AG09319 (cell line): ENCODE data around the gene MYL5.
"Not testable (repeated sequence)": the region's sequence is repeated elsewhere in the genome, so short reads cannot be mapped to it uniquely, and the experiment has no call there.

Experiments
- DNase-seq: peaks from one replicate; pipeline ENCODE4 v3.0.0-alpha.2; 2010; ENCODE audit warnings: low read depth; ENCODE audit errors: extremely low read depth
- TF ChIP-seq, protein P1 (sequence below): IDR thresholded peaks from 2 replicates; pipeline ENCODE4 v1.5.1; 2011; ENCODE audit warnings: low read depth, mild to moderate bottlenecking, inconsistent platforms, low read length, moderate library complexity

MYL5 gene

DNA sequence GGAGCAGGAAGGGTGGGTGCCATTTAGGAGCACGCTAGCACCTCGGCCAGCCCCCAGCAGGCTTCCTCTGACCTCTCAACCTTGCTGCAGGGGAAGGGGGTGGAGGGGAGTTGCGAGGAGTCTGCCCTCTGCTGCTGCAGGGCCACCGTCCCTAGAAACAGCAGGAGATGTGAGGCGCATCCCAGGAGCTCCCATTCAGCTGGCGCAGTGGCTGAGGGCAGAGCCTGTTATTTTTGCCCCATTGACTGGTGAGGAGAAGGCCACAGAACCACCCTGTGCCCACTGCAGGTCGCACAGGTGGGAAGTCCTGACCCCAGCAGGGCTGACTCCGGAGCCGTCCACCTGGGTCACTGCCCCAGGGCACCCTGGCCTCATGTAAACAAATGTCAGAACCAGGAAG lies 40.9 kb upstream of the MYL5 start:
- TF ChIP-seq, protein P1, sequence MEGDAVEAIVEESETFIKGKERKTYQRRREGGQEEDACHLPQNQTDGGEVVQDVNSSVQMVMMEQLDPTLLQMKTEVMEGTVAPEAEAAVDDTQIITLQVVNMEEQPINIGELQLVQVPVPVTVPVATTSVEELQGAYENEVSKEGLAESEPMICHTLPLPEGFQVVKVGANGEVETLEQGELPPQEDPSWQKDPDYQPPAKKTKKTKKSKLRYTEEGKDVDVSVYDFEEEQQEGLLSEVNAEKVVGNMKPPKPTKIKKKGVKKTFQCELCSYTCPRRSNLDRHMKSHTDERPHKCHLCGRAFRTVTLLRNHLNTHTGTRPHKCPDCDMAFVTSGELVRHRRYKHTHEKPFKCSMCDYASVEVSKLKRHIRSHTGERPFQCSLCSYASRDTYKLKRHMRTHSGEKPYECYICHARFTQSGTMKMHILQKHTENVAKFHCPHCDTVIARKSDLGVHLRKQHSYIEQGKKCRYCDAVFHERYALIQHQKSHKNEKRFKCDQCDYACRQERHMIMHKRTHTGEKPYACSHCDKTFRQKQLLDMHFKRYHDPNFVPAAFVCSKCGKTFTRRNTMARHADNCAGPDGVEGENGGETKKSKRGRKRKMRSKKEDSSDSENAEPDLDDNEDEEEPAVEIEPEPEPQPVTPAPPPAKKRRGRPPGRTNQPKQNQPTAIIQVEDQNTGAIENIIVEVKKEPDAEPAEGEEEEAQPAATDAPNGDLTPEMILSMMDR: no peak
- no peak for DNase-seq

DNA sequence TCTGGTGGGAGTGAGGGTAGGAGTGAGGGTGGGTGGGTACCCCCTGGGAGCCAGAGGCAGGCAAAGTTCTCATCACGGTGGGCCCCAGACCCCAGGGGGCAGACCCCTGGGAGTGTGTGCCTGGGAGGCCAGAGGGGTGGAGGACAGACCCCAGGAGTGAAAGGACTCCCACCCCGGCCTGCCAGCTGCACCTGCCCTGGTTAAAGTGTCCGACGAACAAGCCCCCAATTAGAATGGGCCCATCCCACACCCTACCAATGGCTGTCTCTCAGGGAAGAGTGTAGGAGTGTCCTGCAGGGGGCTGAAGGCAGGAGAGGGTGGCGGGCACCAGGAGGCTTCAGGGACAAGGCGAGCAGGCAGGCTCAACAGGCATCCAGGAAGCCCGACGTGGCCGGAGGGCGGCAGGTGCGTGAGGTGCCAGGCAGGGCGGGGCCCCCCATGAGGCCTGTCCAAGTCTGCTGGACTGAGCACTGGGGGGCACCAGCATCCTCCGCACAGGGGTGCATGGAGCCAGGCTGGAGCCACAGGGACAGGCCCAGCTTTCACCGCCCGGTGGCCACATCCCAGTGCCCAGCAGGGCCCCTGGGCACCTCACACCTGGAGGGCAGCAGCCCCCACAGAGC lies 40.3 kb upstream of the MYL5 start:
- no peak for DNase-seq
- TF ChIP-seq, protein P1: no peak

DNA sequence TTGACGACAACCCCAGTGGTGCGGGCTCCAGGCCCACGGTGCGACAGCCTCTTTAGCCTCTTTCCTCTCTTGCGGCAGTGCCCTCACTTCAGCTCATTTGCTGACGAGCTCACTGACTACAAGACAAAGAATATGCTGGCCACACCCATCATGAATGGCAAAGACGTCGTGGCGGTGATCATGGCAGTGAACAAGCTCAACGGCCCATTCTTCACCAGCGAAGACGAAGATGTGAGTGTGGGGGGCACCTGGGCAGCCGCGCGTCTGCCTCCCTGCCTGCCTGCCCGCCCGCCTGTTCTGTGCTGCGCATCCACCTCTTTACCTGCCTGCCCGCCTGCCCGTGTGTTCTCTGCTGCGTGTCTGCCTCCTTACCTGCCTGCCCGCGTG lies 39.8 kb upstream of the MYL5 start:
- TF ChIP-seq, protein P1: no peak
- no peak for DNase-seq

DNA sequence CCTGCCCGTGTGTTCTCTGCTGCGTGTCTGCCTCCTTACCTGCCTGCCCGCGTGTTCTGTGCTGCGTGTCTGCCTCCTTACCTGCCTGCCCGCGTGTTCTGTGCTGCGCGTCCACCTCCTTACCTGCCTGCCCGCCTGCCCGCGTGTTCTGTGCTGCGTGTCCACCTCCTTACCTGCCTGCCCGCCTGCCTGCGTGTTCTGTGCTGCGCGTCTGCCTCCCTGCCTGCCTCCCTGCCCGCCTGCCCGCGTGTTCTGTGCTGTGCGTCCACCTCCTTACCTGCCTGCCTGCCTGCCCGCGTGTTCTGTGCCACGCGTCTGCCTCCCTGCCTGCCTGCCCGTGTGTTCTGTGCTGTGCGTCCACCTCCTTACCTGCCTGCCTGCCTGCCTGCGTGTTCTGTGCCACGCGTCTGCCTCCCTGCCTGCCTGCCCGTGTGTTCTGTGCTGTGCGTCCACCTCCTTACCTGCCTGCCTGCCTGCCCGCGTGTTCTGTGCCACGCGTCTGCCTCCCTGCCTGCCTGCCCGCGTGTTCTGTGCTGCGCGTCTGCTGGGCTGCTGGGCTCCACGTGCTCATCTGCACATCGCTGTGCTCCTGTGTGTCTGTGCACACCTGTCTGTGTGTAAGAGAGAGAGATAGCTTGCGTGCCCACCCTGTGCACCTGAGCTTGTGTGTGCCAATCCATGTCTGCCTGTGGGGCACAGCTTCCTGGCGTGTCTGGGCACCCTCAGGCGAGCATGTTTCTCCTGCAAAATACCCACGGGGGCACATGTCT lies 39.1 kb upstream of the MYL5 start:
- not testable (repeated sequence) for DNase-seq

DNA sequence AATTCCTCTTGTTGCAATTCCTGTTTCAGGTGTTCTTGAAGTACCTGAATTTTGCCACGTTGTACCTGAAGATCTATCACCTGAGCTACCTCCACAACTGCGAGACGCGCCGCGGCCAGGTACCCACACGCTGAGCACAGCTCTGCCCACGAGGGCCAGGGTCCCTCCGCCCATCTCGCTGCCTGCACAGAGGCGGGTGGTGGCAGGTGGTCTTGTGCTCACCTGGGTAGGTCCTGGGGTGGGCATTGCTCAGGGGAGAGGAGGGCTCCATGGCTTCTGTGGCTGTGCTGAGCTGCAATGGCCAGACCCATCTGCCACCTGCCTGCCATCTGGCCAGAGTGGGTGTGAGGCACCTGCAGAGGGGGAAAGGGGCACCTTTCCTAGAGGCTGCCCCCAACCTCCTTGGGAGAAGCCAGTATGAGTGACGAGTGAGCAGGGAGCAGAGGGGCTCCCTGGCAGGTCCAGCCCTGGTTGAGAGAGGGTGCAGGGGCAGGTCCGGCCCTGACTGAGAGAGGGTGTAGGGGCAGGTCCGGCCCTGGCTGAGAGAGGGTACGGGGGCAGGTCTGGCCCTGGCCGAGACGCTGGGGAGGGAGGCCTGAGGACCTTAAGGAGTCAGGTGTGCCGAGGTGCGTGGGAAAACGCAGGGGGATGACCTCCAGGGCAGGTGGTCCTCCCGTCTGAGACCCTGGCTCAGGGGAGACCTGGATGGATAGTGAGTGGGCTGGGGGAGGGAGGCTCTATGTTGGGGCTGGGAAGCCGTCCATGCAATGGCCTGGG lies 38.3 kb upstream of the MYL5 start:
- TF ChIP-seq, protein P1: no peak
- no peak for DNase-seq

DNA sequence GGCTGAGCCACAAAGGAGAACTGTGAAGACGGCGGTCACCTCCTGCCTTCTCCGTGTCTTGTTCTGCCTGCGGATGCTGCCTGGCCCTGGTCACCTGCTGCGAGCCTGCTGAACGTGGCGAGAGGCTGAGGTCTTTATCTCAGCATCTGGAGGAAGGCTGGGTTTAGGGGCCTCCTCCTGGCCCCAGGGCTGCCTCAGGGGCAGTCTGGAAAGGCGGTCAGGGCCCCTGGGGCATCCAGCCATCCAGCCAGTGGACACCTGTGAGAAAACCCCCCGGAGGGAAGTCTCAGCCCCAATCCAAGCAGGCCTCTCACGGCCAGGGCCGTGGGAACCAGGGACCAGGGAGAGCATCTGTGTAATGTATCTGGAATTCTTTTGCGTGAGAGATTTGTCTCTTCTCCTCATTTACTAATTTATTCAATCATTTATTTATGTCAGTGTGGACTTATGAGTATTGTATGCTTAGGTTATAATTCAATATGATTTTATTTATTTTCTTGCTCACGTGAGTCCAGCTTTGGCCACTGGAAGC lies 37.6 kb upstream of the MYL5 start:
- DNase-seq: no peak
- TF ChIP-seq, protein P1: no peak

DNA sequence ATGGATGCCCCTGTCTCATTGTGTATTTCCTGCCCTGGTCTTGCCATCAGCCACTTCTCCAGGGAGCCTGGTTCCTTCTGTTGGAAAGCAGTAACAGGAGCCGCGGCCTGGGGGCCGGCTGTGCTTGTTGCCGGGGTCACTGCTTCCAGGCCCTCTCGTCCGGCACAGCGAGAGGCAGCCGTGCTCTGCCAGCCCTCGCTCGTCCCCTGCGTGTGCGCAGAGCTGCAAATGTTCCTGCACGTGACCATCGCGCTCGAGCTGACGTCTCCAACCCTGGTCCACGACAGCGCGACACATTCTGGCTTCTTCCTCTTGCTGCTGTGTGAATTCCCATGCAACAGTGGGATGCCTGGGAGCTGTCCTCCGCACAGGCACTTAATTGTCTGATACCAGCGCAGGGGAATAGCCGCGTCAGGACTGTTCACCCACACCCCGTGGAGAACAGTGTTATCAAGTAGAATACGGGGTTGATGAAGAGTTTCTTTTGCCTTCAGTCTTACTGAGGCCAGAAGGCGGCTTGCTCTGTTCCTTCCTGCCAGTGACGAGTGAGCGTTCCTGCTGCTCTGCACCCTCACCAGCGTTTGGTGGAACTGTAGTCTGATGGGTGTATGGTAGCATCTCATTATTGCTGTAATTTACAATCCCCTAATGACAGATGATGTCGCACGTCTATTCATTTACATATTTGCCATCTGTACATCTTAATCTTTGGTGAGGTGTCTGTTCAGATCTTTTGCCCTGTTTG lies 36.6 kb upstream of the MYL5 start:
- TF ChIP-seq, protein P1: no peak
- DNase-seq: no peak

DNA sequence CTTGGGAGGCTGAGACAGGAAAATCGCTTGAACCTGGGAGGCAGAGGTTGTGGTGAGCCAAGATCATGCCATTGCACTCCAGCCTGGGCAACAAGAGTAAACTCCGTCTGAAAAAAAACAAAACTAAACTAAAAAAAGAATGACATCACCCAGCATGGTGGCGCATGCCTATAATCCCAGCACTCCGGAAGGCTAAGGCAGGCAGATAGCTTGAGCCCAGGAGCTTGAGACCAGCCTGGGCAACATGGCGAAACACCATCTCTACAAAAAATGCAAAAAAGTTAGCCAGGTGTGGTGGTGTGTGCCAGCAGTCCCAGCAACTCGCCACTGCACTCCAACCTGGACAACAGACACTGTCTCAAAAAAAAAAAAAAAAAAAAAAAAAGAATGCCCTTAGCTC lies 32.0 kb upstream of the MYL5 start:
- DNase-seq: not testable (repeated sequence)
